ENCODE results near the gene TMCC1.

DNA sequence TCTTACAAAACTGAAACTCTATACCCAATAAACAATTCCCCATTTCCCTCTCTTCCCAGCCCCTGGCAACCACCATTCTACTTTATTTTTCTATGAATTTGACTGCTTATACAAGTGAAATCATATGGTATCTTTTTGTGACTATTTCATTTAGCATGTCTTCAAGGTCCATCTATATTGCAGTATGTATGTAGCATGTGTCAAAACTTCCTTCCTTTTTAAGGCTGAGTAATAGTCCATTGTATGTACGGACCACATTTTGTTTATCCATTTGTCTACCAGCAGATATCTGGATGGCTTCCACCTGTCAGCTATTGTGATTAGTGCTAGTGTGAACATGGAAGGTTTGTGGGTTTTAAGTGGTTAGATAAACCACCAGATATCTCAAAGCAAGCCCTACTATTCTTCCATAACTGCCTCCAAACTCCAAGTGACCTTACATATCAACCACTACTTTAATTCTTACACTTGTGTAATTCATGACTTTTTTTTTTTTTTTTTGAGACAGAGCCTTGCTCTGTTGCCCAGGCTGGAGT, 134.7 kb downstream of the TMCC1 start:
- TF ChIP-seq HDGF (IDR thresholded peaks at IDR 0.05; ENCODE audit: borderline replicate concordance) (no peak), FOXM1 (IDR thresholded peaks at IDR 0.05; ENCODE audit: borderline replicate concordance) (no peak), FOXK2 (IDR thresholded peaks at IDR 0.05) (no peak), TARDBP (IDR thresholded peaks at IDR 0.05) (no peak), SUZ12 (IDR thresholded peaks at IDR 0.05) (no peak)
